Brain microvascular endothelial cell (primary cell): Measurements from ENCODE around the gene CLSTN1.

Experiments
- DNase-seq: peaks from one replicate; pipeline ENCODE4 v3.0.0-alpha.2; 2020
- H3K27ac ChIP-seq: fragments of 250-450 bp; sonication (Bioruptor Pico); 2 replicates; pipeline ENCODE4 v1.5.1; 2020; ENCODE audit warnings: mild to moderate bottlenecking, moderate library complexity
- H3K27me3 ChIP-seq: fragments of 250-450 bp; sonication (Bioruptor Pico); replicated peaks from 2 replicates; pipeline ENCODE4 v1.5.1; 2020; ENCODE audit warnings: mild to moderate bottlenecking
- H3K36me3 ChIP-seq: fragments of 250-450 bp; sonication (Bioruptor Pico); replicated peaks from 2 replicates; pipeline ENCODE4 v1.5.1; 2020; ENCODE audit warnings: mild to moderate bottlenecking
- H3K4me3 ChIP-seq: 2 replicates; pipeline ENCODE4 v1.5.1; 2011; ENCODE audit warnings: low read depth, mild to moderate bottlenecking, control low read depth, low read length, moderate library complexity
- CTCF ChIP-seq: IDR thresholded peaks from 2 replicates; pipeline ENCODE4 v1.5.1; 2011; ENCODE audit warnings: low read depth, mild to moderate bottlenecking, moderate library complexity, low read length, control low read depth, inconsistent platforms; ENCODE audit errors: missing control alignments
- in situ Hi-C: cut with HindIII; loops from 2 replicates; pipeline ENCODE4 v1.10.0; 2017; ENCODE audit warnings: low sequenced_read_pairs, low pct_ligation_motif_present

Gene CLSTN1

GRCh38 chr1:9823943-9824701, at the start of gene CLSTN1:
TSS of gene CLSTN1 (minus strand) at chr1:9823965. CDS start at chr1:9823733, 232 bp downstream.
- DNase-seq, result peak; percentile 75
- Histone ChIP-seq H3K27ac (no peak within 1 kb of the TSS), H3K27me3 (no peaks in the 10 kb centered on the region), H3K36me3 (no peaks in the 10 kb centered on the region), H3K4me3 (peak within 1 kb of the TSS; percentile 89)
- no peak for TF ChIP-seq CTCF
- in situ Hi-C loops, result no loop called here

- no peak overlapping the region for H3K27ac ChIP-seq
- H3K27me3 ChIP-seq, result no peaks in the 10 kb centered on the region
- DNase-seq, result no peak
- H3K36me3 ChIP-seq, result no peaks in the 10 kb centered on the region
- in situ Hi-C loops, result no loop called here
- no peak for TF ChIP-seq CTCF
- no peak overlapping the region for H3K4me3 ChIP-seq
Measured at GRCh38 chr1:9873385-9873784, 49.6 kb upstream of the CLSTN1 start.

GRCh38 chr1:9872430-9873165, 48.8 kb upstream of the CLSTN1 start:
- Histone ChIP-seq H3K36me3 (no peaks in the 10 kb centered on the region), H3K4me3 (no peak overlapping the region), H3K27ac (no peak overlapping the region), H3K27me3 (no peaks in the 10 kb centered on the region)
- in situ Hi-C loops, result no loop called here
- TF ChIP-seq CTCF, result no peak
- peak; percentile 25 for DNase-seq

GRCh38 chr1:9871707-9872425, 48.1 kb upstream of the CLSTN1 start:
- in situ Hi-C loops, result no loop called here
- H3K4me3 ChIP-seq, result no peak overlapping the region
- H3K36me3 ChIP-seq, result no peaks in the 10 kb centered on the region
- TF ChIP-seq CTCF, result no peak
- H3K27me3 ChIP-seq, result no peaks in the 10 kb centered on the region
- H3K27ac ChIP-seq, result no peak overlapping the region
- DNase-seq, result no peak

- Histone ChIP-seq H3K4me3 (no peak overlapping the region), H3K27ac (no peak overlapping the region), H3K27me3 (no peaks in the 10 kb centered on the region), H3K36me3 (no peaks in the 10 kb centered on the region)
- TF ChIP-seq CTCF, result no peak
- in situ Hi-C loops, result no loop called here
- DNase-seq, result no peak
Measured at GRCh38 chr1:9871021-9871420, 47.3 kb upstream of the CLSTN1 start.
